Naive thymus-derived CD4-positive, alpha-beta T cell (primary cell): Measurements from ENCODE around the gene CDK18. TPM values are rescaled to one million over a fixed set of nuclear protein-coding genes. Genes with fewer than 3 reads are reported as not detected.

Source experiments
- ATAC-seq: fragments of 150-1000 bp; cut with Tn5 transposase; 2 replicates; pipeline ENCODE4 v1.10.0; 2021; ENCODE audit warnings: mild to moderate bottlenecking, moderate library complexity
- CTCF ChIA-PET: fragments of 350-600 bp; sonication (Branson Sonifier 250); formaldehyde crosslinking; loops from one replicate; lab custom pipeline; 2021; ENCODE audit warnings: antibody characterized with exemption; lab: Charles Lee
- POLR2A ChIA-PET: fragments of 350-600 bp; sonication (Branson Sonifier 250); formaldehyde crosslinking; loops from one replicate; lab custom pipeline; 2021; ENCODE audit warnings: antibody characterized with exemption, inconsistent platforms; lab: Charles Lee
- DNase-seq, 9 donors: peaks; one replicate each; pipeline versions ENCODE4 v3.0.0 to v3.0.0-alpha.2; 2020 to 2022; ENCODE audit warnings: mixed read lengths in 1 of 9
- H3K27ac ChIP-seq: one replicate; pipeline ENCODE4 v1.7.0; 2013; ENCODE audit warnings: mild to moderate bottlenecking, low read depth, low read length, moderate library complexity
- H3K27me3 ChIP-seq, 2 donors: one replicate each; pipeline ENCODE4 v1.7.0; 2013; ENCODE audit warnings: low read length in 2 of 2, mild to moderate bottlenecking in 2 of 2, moderate library complexity in 2 of 2; ENCODE audit not compliant: control insufficient read depth in 2 of 2, insufficient read depth in 2 of 2
- H3K36me3 ChIP-seq, 3 experiments: 1 replicate in 2 of 3; 2 replicates in 1 of 3; pipeline ENCODE4 v1.7.0; 2013; ENCODE audit warnings: low read length in 3 of 3, mild to moderate bottlenecking in 3 of 3, moderate library complexity in 1 of 3; ENCODE audit not compliant: insufficient read depth in 3 of 3, control insufficient read depth in 2 of 3
- H3K4me1 ChIP-seq, 2 donors: one replicate each; pipeline ENCODE4 v1.7.0; 2013; ENCODE audit warnings: low read length in 2 of 2, mild to moderate bottlenecking in 2 of 2, moderate library complexity in 1 of 2; ENCODE audit not compliant: control insufficient read depth in 2 of 2, insufficient read depth in 2 of 2
- H3K4me3 ChIP-seq: 2 replicates; pipeline ENCODE4 v1.7.0; 2013; ENCODE audit warnings: mild to moderate bottlenecking, low read length
- H3K9me3 ChIP-seq, 3 experiments: 1 replicate in 2 of 3; 2 replicates in 1 of 3; pipeline ENCODE4 v1.7.0; 2013; ENCODE audit warnings: low read length in 3 of 3; ENCODE audit not compliant: control insufficient read depth in 2 of 3
- H3K27ac Mint-ChIP-seq, 9 donors: one replicate each; pipeline ENCODE4 v1.8.0; 2020 to 2022; ENCODE audit warnings: mixed read lengths in 9 of 9, mild to moderate bottlenecking in 8 of 9, moderate library complexity in 5 of 9, inconsistent platforms in 2 of 9
- H3K27me3 Mint-ChIP-seq, 5 donors: one replicate each; pipeline ENCODE4 v1.8.0; 2021 to 2022; ENCODE audit warnings: mixed read lengths in 5 of 5, mild to moderate bottlenecking in 1 of 5
- H3K36me3 Mint-ChIP-seq, 5 donors: one replicate each; pipeline ENCODE4 v1.8.0; 2020 to 2022; ENCODE audit warnings: mixed read lengths in 5 of 5, mild to moderate bottlenecking in 3 of 5, inconsistent platforms in 1 of 5
- H3K4me1 Mint-ChIP-seq, 7 donors: one replicate each; pipeline ENCODE4 v1.8.0; 2020 to 2022; ENCODE audit warnings: mixed read lengths in 7 of 7, mild to moderate bottlenecking in 3 of 7, inconsistent platforms in 1 of 7
- H3K4me3 Mint-ChIP-seq, 10 donors: one replicate each; pipeline ENCODE4 v1.8.0; 2020 to 2022; ENCODE audit warnings: mild to moderate bottlenecking in 10 of 10, mixed read lengths in 10 of 10, moderate library complexity in 6 of 10, inconsistent platforms in 2 of 10
- H3K9me3 Mint-ChIP-seq, 11 donors: one replicate each; pipeline ENCODE4 v1.8.0; 2020 to 2022; ENCODE audit warnings: mixed read lengths in 11 of 11, mild to moderate bottlenecking in 4 of 11, inconsistent platforms in 1 of 11, moderate library complexity in 1 of 11
- intact Hi-C, 2 donors: fragments of 100-400 bp; cut with micrococcal nuclease; formaldehyde crosslinking; loops; one replicate each; pipeline ENCODE4 v1.15.1; 2023
- polyA plus RNA-seq, 2 donors: library from polyadenylated mRNA; unstranded; fragments of 300-500 nt; fragmentation: Illumina TruSeq; gene quantifications; one replicate each; pipeline ENCODE4 v1.2.3, GENCODE V29; 2021
- total RNA-seq, 6 experiments: library from RNA in 5 of 6; stranded (reverse) in 5 of 6; gene quantifications; 1 replicate in 5 of 6; 2 replicates in 1 of 6; pipeline ENCODE4 v1.2.3 and lab custom pipeline; 2021 to 2026

The CDK18 gene
- total and polyA plus RNA-seq, 7 experiments from 2014 or later, result 0.20 to 3.6 (median 2.6) TPM

- no peak overlapping the region for H3K4me3 ChIP-seq
- H3K27ac ChIP-seq, result no peak overlapping the region
- ChIA-PET CTCF (interaction anchor here (1.7 kb wide), 1 partner anchor 76 kb away, joined by 6 read pairs; no protein-coding TSS in a partner anchor), POLR2A (interaction anchor here (0.6 to 0.9 kb wide), 2 partner anchors 39 to 151 kb away, joined by 3 to 5 read pairs; no protein-coding TSS in a partner anchor)
- H3K36me3 ChIP-seq, result no peaks in the 10 kb centered on the region
- no peaks in the 10 kb centered on the region for H3K4me1 ChIP-seq
- no peak for DNase-seq
- Mint-ChIP-seq H3K27ac (no peak overlapping the region), H3K27me3 (peaks cover 57 to 66% (median 65%) of the 10 kb centered on the region in 5 donors), H3K9me3 (peaks cover 0 to 32% (median 10%) of the 10 kb centered on the region in 11 donors), H3K4me1 (no peaks in the 10 kb centered on the region), H3K4me3 (no peak overlapping the region), H3K36me3 (peaks cover 0 to 3% (median 0%) of the 10 kb centered on the region in 5 donors)
- peaks cover 0 to 11% (median 0%) of the 10 kb centered on the region in 3 experiments for H3K9me3 ChIP-seq
- H3K27me3 ChIP-seq, result peaks cover 0 to 6% of the 10 kb centered on the region in 2 donors
- ATAC-seq, result no peak
- intact Hi-C loops, result no loop called here
Observed at GRCh38 chr1:205561501-205562203, 57.2 kb downstream of the CDK18 start.

GRCh38 chr1:205563927-205564441 lies 59.5 kb downstream of the CDK18 start:
- H3K27me3 ChIP-seq, result peaks cover 0 to 16% of the 10 kb centered on the region in 2 donors
- H3K27ac ChIP-seq, result no peak overlapping the region
- ChIA-PET POLR2A (no interaction called here), CTCF (interaction anchor here (0.6 kb wide), 1 partner anchor 94 kb away, joined by 3 read pairs; no protein-coding TSS in a partner anchor)
- Mint-ChIP-seq H3K9me3 (peaks cover 0 to 32% (median 10%) of the 10 kb centered on the region in 11 donors), H3K36me3 (peaks cover 0 to 3% (median 0%) of the 10 kb centered on the region in 5 donors), H3K4me3 (no peak overlapping the region), H3K4me1 (peaks cover 0 to 5% (median 4%) of the 10 kb centered on the region in 7 donors), H3K27me3 (peaks cover 56 to 68% (median 64%) of the 10 kb centered on the region in 5 donors), H3K27ac (no peak overlapping the region)
- no peak for DNase-seq
- H3K4me1 ChIP-seq, result peaks cover 0 to 5% of the 10 kb centered on the region in 2 donors
- no peaks in the 10 kb centered on the region for H3K36me3 ChIP-seq
- H3K9me3 ChIP-seq, result peaks cover 0 to 11% (median 0%) of the 10 kb centered on the region in 3 experiments
- intact Hi-C loops, result no loop called here
- no peak overlapping the region for H3K4me3 ChIP-seq
- ATAC-seq, result no peak

GRCh38 chr1:205565799-205566198 lies 61.3 kb downstream of the CDK18 start:
- no peak overlapping the region for H3K27ac Mint-ChIP-seq
- peaks cover 0 to 17% (median 7%) of the 10 kb centered on the region in 11 donors for H3K9me3 Mint-ChIP-seq
- POLR2A ChIA-PET, result no interaction called here
- intact Hi-C loops, result no loop called here
- ATAC-seq (no peak), DNase-seq (no peak)
- CTCF ChIA-PET, result no interaction called here
- H3K36me3 ChIP-seq, result no peaks in the 10 kb centered on the region
- peaks cover 3 to 14% of the 10 kb centered on the region in 2 donors for H3K27me3 ChIP-seq
- peaks cover 45 to 68% (median 53%) of the 10 kb centered on the region in 5 donors for H3K27me3 Mint-ChIP-seq
- no peak overlapping the region for H3K4me3 ChIP-seq
- peaks cover 0 to 5% (median 4%) of the 10 kb centered on the region in 7 donors for H3K4me1 Mint-ChIP-seq
- H3K27ac ChIP-seq, result no peak overlapping the region
- H3K9me3 ChIP-seq, result peaks cover 0 to 11% (median 0%) of the 10 kb centered on the region in 3 experiments
- H3K4me1 ChIP-seq, result peaks cover 0 to 5% of the 10 kb centered on the region in 2 donors
- peaks cover 0 to 3% (median 0%) of the 10 kb centered on the region in 5 donors for H3K36me3 Mint-ChIP-seq
- H3K4me3 Mint-ChIP-seq, result no peak overlapping the region

- Histone ChIP-seq H3K9me3 (no peaks in the 10 kb centered on the region), H3K4me1 (peaks cover 0 to 5% of the 10 kb centered on the region in 2 donors), H3K27ac (no peak overlapping the region), H3K27me3 (peaks cover 3 to 14% of the 10 kb centered on the region in 2 donors), H3K36me3 (no peaks in the 10 kb centered on the region), H3K4me3 (no peak overlapping the region)
- intact Hi-C loops, result no loop called here
- DNase-seq (no peak), ATAC-seq (no peak)
- Mint-ChIP-seq H3K36me3 (no peaks in the 10 kb centered on the region), H3K27me3 (peaks cover 40 to 73% (median 51%) of the 10 kb centered on the region in 5 donors), H3K9me3 (no peaks in the 10 kb centered on the region), H3K27ac (no peak overlapping the region), H3K4me1 (peaks cover 0 to 5% (median 4%) of the 10 kb centered on the region in 7 donors), H3K4me3 (peak overlapping the region in 2 of 10 donors; percentile 18 to 78)
- POLR2A ChIA-PET, result no interaction called here
- CTCF ChIA-PET, result no interaction called here
Observed at GRCh38 chr1:205567716-205568115, 63.2 kb downstream of the CDK18 start.

- no peaks in the 10 kb centered on the region for H3K9me3 ChIP-seq
- peaks cover 3 to 14% of the 10 kb centered on the region in 2 donors for H3K27me3 ChIP-seq
- CTCF ChIA-PET, result no interaction called here
- POLR2A ChIA-PET, result no interaction called here
- no peak overlapping the region for H3K4me3 ChIP-seq
- H3K27me3 Mint-ChIP-seq, result peaks cover 42 to 75% (median 50%) of the 10 kb centered on the region in 5 donors
- H3K36me3 ChIP-seq, result no peaks in the 10 kb centered on the region
- peaks cover 0 to 5% of the 10 kb centered on the region in 2 donors for H3K4me1 ChIP-seq
- no peak overlapping the region for H3K27ac ChIP-seq
- H3K4me3 Mint-ChIP-seq, result peak overlapping the region in 8 of 10 donors; percentile 60 to 78 (median 66)
- H3K9me3 Mint-ChIP-seq, result no peaks in the 10 kb centered on the region
- intact Hi-C loops, result no loop called here
- no peak for DNase-seq
- no peak for ATAC-seq
- no peaks in the 10 kb centered on the region for H3K36me3 Mint-ChIP-seq
- H3K27ac Mint-ChIP-seq, result no peak overlapping the region
- peaks cover 0 to 5% (median 4%) of the 10 kb centered on the region in 7 donors for H3K4me1 Mint-ChIP-seq
Observed at GRCh38 chr1:205568135-205568468, 63.6 kb downstream of the CDK18 start.

- Mint-ChIP-seq H3K27me3 (peaks cover 42 to 79% (median 49%) of the 10 kb centered on the region in 5 donors), H3K4me3 (peak overlapping the region; percentile 53 to 86 (median 68)), H3K27ac (no peak overlapping the region), H3K36me3 (no peaks in the 10 kb centered on the region), H3K9me3 (no peaks in the 10 kb centered on the region), H3K4me1 (peaks cover 0 to 5% (median 4%) of the 10 kb centered on the region in 7 donors)
- ChIA-PET POLR2A (no interaction called here), CTCF (no interaction called here)
- ATAC-seq (peak; percentile 36), DNase-seq (peak in 1 of 9 donors; percentile 23)
- Histone ChIP-seq H3K36me3 (no peaks in the 10 kb centered on the region), H3K27me3 (peaks cover 3 to 14% of the 10 kb centered on the region in 2 donors), H3K27ac (no peak overlapping the region), H3K4me3 (no peak overlapping the region), H3K9me3 (no peaks in the 10 kb centered on the region), H3K4me1 (peaks cover 0 to 5% of the 10 kb centered on the region in 2 donors)
- intact Hi-C loops, result no loop called here
Observed at GRCh38 chr1:205568469-205569361, 64.2 kb downstream of the CDK18 start.
